GM21423 (cell line): ENCODE data around the gene CYP2J2.
A peak's percentile ranks its signal among the peaks of the same experiment; 100 is the strongest.
"Not testable (repeated sequence)": the region's sequence is repeated elsewhere in the genome, so short reads cannot be mapped to it uniquely, and the experiment has no call there.

Experiments used
- ATAC-seq: cut with Tn5 transposase; IDR thresholded peaks from one replicate; pipeline ENCODE4 v1.9.1; 2021; ENCODE audit warnings: mild to moderate bottlenecking, moderate library complexity; ENCODE audit not compliant: unreplicated experiment

CYP2J2 gene

DNA sequence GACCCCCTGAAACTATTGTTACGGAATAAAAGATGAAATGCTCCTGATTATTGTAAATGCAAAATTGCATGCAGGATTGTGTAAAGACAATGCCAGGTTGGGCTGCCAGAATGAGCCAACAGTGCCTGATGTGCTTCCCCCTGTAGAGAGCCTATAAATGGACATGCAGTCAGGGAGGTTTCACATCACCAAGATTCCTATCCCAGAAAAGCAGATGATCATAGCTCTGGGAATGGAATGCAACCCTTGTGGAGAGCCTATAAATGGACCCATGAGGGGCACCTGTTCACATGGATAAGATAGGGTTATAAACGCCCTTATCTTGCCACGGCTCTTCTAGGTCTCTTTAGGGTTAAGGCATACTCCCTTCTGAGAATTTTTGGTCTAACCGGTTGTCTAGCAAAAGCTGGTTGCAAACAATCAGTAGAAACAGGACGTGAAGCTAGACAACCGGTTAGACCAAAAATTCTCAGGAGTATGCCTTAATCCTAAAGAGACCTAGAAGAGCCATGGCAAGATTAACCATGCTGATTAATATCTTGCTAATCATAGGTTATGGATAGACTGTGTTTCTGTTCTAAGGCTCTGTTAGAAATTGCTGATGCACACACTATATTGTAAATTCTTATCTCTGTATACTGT is 5.2 kb downstream of the CYP2J2 start:
- ATAC-seq = not testable (repeated sequence)

DNA sequence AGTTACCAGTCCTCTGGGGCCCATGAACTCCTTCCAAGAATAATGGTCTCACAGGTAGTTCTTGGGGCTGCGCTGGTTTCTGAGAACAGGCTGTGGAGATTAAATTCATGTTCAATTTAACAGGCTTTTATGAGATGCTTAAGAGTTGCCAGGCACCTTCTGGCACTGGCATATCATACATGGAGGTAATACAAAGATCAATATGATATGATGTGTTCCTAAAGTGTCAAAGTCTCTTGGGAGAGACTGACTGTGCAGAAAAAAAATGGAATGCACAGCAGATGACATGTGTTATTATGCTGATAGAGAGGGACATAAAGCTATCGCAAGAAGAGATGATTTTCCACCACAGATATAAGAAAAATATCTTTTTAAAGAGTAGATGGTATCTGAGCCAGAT is 6.8 kb downstream of the CYP2J2 start:
- no peak for ATAC-seq

- no peak for ATAC-seq
Measured at GRCh38 chr1:59917785-59918180, 8.8 kb downstream of the CYP2J2 start.

- ATAC-seq = no peak
Measured at GRCh38 chr1:59917026-59917784, 9.4 kb downstream of the CYP2J2 start.

DNA sequence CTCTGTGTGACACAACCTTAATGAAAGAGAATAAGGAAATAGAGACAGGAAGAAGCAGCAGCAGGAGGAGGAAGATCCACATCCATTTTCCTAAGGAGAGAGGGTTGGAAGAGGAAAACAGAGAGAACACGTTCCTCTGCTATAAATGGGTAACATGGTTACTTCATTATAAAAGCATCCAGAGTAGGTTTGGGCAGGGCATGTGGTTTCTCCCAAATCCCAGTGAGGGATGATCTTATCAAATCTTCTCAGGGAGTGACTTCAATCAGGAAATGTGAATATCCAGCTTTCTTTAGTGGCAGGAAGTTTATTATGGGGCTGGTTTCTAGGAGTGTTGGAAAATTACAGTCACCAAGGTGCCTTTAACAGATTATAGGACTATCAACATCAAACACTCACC is 11.1 kb downstream of the CYP2J2 start:
- ATAC-seq = no peak

DNA sequence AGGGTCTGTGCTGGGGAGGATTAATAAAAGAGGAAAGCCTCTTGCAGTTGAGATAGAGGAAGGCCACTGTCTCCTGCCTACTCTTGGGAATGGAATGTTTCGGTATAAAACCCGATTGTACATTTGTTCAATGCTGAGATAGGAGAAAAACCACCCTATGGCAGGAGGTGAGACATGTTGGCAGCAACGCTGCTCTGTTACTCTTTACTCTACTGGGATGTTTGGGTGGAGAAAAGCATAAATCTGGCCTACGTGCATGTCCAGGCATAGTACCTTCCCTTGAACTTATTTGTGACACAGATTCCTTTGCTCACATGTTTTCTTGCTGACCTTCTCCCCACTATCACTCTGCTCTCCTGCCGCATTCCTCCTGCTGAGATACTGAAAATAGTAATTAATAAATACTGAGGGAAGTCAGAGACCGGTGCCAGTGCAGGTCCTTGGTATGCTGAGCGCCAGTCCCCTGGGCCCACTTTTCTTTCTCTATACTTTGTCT is 11.7 kb downstream of the CYP2J2 start:
- ATAC-seq = not testable (repeated sequence)

- ATAC-seq = no peak
Measured at GRCh38 chr1:59908682-59909081, 17.9 kb downstream of the CYP2J2 start.

- ATAC-seq = no peak
Measured at GRCh38 chr1:59908084-59908483, 18.5 kb downstream of the CYP2J2 start.

DNA sequence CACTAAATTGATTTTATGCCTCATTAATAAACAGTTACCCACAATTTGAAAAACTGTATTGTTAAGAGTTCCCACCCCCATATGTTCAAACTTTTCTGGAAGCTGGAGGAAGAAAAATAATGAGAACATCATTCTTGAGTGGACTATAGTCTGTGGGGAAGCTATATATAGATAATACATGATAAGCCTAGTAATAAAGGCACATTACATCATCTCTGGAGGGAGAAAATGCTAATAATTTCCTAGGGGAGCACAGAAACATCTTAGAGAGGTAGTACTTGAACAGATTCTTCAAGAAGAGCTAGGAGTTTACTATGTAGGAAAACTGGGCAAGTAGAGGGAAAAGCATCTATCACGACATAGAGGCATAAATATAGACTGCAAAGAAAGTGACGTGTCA is 19.6 kb downstream of the CYP2J2 start:
- no peak for ATAC-seq

DNA sequence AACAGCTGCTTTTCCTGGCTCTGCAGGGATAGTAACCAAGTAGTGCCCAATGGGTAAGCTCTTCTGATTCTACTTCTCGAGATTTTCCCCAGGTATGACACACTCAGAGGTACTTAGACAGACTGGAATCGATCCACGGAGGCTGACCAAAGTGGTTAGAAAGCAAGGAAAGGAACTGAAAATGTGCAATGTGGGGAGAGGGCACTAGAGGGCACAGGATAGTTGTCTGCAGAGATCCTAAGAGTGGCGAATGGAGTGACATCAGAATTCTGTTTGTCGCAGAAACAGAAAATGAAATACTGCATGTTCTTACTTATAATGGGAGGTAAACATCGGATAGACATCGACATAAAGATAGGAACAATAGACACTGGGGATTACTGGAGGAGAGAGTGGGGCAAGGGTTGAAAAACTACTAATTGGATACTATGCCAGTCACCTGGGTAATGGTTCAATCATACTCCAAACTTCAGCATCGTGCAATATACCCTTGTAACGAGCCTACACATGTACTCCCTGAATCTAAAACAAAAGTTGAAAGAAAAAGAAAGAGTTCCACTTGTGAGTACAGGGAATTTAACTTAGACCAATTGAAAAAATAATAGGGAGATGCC is 23.3 kb downstream of the CYP2J2 start:
- ATAC-seq = peak; percentile 88

DNA sequence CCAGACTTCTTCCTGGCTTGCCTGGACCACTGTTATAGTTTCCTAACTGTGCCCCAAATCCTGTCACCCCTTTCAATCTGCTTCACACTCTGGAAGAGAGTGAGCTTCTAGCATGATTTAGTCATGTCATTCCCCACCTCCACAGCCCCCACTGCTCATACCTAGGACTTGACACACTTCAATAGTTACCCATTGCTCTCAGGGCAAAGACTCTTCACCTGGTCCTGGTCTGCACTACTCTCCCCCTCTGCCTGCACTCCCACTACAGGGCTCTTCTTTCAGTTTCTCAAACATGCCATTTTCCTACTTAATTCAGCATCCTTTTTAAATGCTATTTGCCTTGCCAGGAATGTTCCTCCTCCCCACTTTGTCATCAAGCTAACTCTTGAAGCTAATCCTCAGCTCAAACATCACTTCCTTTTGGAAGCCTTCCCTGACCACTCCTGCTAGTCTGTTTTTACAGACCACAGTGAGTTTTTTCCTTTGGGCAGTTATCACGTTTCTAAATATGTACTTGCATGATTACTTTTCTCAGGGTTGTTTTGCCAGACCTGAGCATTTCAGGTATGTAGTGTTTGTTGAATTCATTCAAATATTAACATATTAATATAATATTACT is 24.7 kb downstream of the CYP2J2 start:
- ATAC-seq = no peak

GRCh38 chr1:59900640-59901039 is 25.9 kb downstream of the CYP2J2 start:
- no peak for ATAC-seq

DNA sequence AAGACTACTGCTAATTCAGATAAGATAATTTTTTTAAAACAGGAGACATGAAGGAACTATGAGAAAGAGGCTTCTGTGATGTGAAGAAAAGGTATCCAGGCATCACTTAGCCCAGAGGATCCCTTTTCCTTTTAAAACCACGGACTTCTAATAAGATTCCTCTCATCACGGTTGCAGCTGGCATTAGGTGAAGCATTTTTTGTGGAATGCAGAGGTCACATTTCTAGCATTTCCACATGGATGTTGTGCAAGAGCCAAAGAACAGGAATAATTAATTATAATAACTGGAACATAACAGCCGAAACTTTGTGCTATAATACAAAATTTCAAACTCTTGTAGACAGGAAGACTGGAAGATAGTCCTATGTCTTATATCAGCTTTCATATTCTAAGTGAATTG is 27.6 kb downstream of the CYP2J2 start:
- no peak for ATAC-seq

DNA sequence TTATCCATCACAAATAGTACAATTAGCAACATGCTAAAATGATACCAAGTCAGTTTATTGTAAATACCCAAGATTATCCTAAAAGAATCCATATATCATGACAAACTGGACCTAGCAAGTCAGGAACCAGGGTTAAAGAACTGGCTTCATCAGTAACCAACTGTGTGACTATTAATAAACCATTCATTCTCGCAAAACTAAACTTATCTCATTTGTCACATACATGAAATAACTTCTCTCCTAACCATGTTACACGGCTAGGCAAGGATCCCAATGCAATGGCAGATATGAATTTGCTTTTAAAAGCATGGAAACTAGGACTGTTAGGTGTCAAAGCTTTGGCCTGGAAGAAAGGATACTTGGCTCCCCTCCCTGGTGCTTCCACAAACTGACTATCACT is 29.4 kb downstream of the CYP2J2 start:
- ATAC-seq = no peak

- no peak for ATAC-seq
Measured at GRCh38 chr1:59892841-59893811, 33.4 kb downstream of the CYP2J2 start.

GRCh38 chr1:59885160-59885832 is 41.3 kb downstream of the CYP2J2 start:
- ATAC-seq = no peak

- no peak for ATAC-seq
Measured at GRCh38 chr1:59880735-59881134, 45.8 kb downstream of the CYP2J2 start.

GRCh38 chr1:59879996-59880505 is 46.5 kb downstream of the CYP2J2 start:
- no peak for ATAC-seq

DNA sequence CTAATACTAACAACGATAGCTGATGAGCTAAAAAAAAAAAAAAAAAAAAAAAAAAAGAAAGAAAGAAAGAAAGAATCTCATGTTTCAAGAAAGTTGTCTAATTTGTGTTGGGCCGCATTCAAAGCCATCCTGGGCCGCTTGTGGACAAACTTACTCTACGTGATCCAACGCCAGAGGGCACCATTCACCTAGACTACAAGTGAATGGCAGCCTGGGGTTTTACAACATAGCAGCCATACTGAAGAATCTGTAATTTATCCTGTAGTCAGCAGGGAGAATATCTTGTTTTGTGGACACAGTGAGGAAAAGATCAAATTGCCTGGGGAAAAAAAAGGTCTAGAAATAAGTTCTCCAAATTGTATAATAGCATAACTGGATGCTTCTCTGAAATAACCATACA is 47.0 kb downstream of the CYP2J2 start:
- no peak for ATAC-seq

- no peak for ATAC-seq
Measured at GRCh38 chr1:59878370-59878769, 48.2 kb downstream of the CYP2J2 start.
